Lower leg skin (tissue), 3 donors: Measurements from ENCODE around the gene POU2F3.

Experiments
- CTCF ChIP-seq, 3 donors: fragments of 450-650 bp; IDR thresholded peaks; one replicate each; pipeline ENCODE4 v1.5.1; 2016; ENCODE audit warnings: antibody characterized with exemption in 3 of 3, mild to moderate bottlenecking in 3 of 3, moderate library complexity in 2 of 3
- POLR2A ChIP-seq, 2 donors: fragments of 450-650 bp; IDR thresholded peaks; one replicate each; pipeline ENCODE4 v1.6.1; 2016 to 2017; ENCODE audit warnings: antibody characterized with exemption in 2 of 2, mild to moderate bottlenecking in 1 of 2, moderate library complexity in 1 of 2

GRCh38 chr11:120226242-120226641, 13.7 kb upstream of the POU2F3 start:
- TF ChIP-seq CTCF (IDR thresholded peaks at IDR 0.05) (no peak), POLR2A (IDR thresholded peaks at IDR 0.05) (no peak)
